ENCODE results near the gene FTCD.

GRCh38 chr21:46156678-46157077 is 1.3 kb upstream of the FTCD start:
- TF ChIP-seq POLR2A (IDR thresholded peaks at IDR 0.05), result no peak
- TF ChIP-seq CTCF (IDR thresholded peaks at IDR 0.05), result no peak
